Hematopoietic multipotent progenitor cell (in vitro differentiated cells): ENCODE results near the gene PLOD3. TPM values are rescaled to one million over a fixed set of nuclear protein-coding genes. Genes with fewer than 3 reads are reported as not detected.
"Not testable (repeated sequence)": the region's sequence is repeated elsewhere in the genome, so short reads cannot be mapped to it uniquely, and the experiment has no call there.

Source experiments
- DNase-seq, 3 donors: peaks; one replicate each; pipeline ENCODE4 v3.0.0-alpha.2; 2011 to 2015; ENCODE audit warnings: low read depth in 2 of 3, low spot score in 2 of 3
- total RNA-seq: library from RNA; depleted of rRNA; stranded (reverse); fragments of >200 nt; gene quantifications from one replicate; pipeline ENCODE4 v1.2.3, GENCODE V29; 2012

The PLOD3 gene
- total RNA-seq, 1 donor = 31.2 TPM

- no peak for DNase-seq
Observed at GRCh38 chr7:101216001-101216859, 1.2 kb downstream of the PLOD3 start.

- DNase-seq = no peak
Observed at GRCh38 chr7:101212014-101212413, 5.4 kb downstream of the PLOD3 start.

GRCh38 chr7:101211501-101211900 is 5.9 kb downstream of the PLOD3 start:
- DNase-seq = no peak

GRCh38 chr7:101210143-101210542 is 7.2 kb downstream of the PLOD3 start:
- DNase-seq = no peak

- no peak for DNase-seq
Observed at GRCh38 chr7:101208794-101209193, 8.6 kb downstream of the PLOD3 start.

- DNase-seq = no peak
Observed at GRCh38 chr7:101207459-101207858, 9.9 kb downstream of the PLOD3 start.

GRCh38 chr7:101206665-101207042 is 10.7 kb downstream of the PLOD3 start:
- no peak for DNase-seq

GRCh38 chr7:101205901-101206664 is 11.3 kb downstream of the PLOD3 start:
- DNase-seq = no peak

- DNase-seq = not testable (repeated sequence)
Observed at GRCh38 chr7:101203740-101204738, 13.3 kb downstream of the PLOD3 start.

GRCh38 chr7:101202603-101202918 is 14.8 kb downstream of the PLOD3 start:
- no peak for DNase-seq

- DNase-seq = no peak
Observed at GRCh38 chr7:101201695-101202602, 15.4 kb downstream of the PLOD3 start.

GRCh38 chr7:101200862-101201599 is 16.4 kb downstream of the PLOD3 start, which contains the start of gene MOGAT3:
TSS of gene MOGAT3 (minus strand) at chr7:101201036. CDS start at chr7:101200854, 182 bp downstream.
- no peak for DNase-seq

GRCh38 chr7:101200504-101200861 is 16.9 kb downstream of the PLOD3 start:
- DNase-seq = no peak

GRCh38 chr7:101199522-101199921 is 17.9 kb downstream of the PLOD3 start:
- not testable (repeated sequence) for DNase-seq

- no peak for DNase-seq
Observed at GRCh38 chr7:101198476-101198875, 18.9 kb downstream of the PLOD3 start.

- DNase-seq = no peak
Observed at GRCh38 chr7:101197991-101198390, 19.4 kb downstream of the PLOD3 start.

GRCh38 chr7:101195884-101196283 is 21.5 kb downstream of the PLOD3 start:
- DNase-seq = no peak

GRCh38 chr7:101189109-101189508 is 28.3 kb downstream of the PLOD3 start:
- no peak for DNase-seq

- no peak for DNase-seq
Observed at GRCh38 chr7:101186844-101187428, 30.4 kb downstream of the PLOD3 start.
